Inflammatory macrophage (primary cell): ENCODE data around the gene FAM118A.
"Not testable (repeated sequence)": the region's sequence is repeated elsewhere in the genome, so short reads cannot be mapped to it uniquely, and the experiment has no call there.

ENCODE experiments used
- DNase-seq, 2 donors: peaks; one replicate each; pipeline ENCODE4 v3.0.0-alpha.2; 2020 to 2022

The FAM118A gene

DNA sequence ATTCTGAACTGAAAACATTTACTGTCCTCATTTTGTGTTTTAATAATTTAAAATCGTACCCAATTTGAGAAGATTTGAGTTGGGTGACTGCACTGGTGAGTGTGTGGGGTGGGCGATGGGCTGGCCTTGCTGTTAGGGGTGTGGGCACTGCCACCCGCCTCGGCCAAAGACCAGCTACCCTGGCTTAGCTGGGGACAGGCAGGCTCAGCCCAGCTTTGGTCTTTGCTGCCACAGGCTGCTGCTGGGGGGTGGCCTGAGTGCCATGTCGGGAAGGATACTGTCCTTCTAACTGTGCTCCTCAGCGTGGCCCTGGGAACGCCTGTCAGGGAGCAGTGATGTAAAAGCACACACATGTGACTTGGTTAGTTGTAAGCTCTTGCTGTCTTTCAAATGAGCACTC lies 22.3 kb downstream of the FAM118A start:
- no peak for DNase-seq

DNA sequence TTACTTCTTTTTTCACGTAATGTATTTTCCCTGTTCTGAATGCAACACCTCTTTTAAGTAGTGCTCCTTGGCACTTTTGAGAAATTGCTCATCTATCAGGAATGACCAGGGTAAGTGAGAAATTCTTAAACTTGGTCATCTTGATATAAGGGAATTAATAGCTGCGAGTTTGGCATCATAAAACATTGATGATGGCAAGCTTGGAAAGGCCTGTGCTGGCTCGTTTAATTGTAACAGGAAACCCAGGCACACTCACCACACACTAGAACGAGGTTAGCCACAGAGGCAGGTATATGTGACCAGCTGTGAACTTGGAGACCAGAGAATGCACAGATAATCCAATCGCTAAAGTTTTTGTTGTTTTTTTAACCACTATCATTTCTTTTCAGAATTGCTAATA lies 24.3 kb downstream of the FAM118A start:
- no peak for DNase-seq

DNA sequence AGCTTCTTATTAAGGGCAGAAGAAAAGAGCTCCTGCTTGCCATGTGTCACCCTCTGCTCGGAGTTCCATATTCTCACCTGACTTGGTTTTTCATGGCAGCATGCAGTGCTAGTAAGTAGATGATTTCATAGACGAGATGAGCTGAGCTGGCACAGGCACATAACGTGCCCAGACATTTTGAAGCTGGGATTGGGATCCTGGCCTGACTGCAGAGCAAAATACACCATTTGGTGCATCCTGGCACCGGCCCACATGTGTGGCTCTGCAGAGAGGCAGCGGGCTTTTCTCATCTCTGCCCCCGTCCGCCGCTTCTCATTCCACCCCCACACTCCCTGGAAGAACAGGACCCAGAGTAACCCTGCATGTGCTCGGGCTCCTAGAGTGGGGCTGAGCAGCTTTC lies 24.8 kb downstream of the FAM118A start:
- no peak for DNase-seq

DNA sequence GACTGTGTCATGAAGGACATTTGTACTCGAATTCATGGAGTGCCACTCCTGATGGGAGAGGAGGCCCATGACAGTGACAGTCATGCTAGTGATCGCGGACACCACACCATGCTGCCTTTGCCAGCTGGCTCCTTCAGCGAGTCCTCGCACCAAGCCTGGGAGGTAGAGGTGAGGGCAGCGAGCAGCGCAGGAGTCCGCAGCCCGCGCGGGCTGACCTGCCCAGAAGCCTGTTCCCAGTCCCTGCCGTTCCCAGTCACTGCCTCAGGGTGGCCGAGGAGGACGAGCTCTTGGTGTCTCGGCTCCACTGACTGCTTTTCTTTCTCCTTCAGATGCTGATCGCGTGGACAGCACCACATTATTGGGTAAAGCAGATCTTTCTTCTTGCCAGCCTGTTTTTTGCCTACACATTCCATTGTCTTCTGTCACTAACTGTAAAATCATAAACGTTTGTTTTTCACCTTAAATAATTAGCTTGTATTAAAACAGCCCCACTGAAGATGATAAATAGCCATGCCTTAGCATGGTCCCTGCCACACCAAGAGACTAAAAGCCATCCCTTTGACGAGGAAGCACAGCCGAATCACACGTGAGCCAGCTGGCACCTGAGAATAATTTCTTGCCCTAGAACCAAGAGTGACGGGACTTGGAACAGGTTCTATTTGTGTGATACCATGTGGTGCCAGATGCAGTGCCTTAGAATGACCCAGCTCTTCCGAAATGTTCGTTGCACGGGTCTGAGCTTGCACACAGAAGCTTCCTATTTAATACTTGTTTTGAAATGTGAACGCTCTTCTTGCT lies 25.5 kb downstream of the FAM118A start:
- DNase-seq, result no peak

DNA sequence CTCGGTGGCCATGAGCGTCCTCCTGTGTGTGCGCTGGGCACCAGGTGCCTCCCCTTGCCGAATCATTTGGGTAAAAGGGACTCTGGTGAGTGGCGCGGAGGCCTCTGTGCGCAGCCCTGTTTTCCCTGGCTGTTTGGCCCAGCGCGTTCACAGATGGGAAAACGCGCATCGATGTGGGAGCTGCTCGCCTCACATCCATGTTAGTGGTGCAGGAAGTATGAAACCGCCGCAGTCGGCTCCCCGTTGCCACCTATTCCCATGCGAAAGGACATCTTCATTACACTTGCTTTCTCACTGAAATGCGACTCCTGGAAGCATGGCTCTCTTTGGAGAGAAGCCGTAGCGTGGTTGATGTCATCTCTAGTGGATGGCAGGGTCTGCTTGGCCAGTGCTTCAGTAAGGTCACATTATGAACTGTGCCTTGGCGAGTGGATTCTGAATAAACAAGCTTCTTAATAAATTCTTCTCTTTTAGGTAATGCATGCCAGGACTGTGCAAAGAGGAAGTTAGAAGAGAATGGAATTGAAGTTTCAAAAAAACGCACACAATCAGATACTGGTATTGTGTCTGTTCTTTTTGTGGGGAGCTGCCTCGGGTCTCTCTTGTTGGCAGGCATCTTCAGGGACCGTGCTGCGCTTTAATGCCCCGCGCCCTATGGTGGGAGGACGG lies 26.3 kb downstream of the FAM118A start:
- no peak for DNase-seq

DNA sequence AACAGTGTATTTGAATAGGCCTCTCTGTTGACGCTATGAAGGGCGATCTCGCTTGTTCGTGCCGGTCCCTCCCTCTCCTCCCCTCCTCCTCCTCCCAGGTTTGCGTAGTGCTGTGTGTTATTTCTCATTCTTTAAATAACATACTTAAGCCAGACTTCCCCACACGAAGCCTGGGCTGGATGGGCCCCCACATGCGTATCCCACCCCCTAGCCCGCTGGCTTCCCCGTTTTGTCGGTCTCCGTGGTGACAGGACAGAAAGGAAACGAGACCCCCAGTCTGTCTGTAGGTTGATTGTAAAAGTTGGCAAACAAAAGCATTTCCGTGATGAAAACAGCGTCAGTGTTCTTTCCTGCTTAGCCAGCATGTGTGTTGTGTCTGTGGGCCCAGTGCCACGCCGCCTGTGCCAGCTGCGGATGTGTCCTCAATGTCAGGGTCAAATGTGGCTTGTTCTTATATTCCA lies 27.3 kb downstream of the FAM118A start:
- no peak for DNase-seq

- no peak for DNase-seq
Observed at GRCh38 chr22:45337536-45337935, 27.8 kb downstream of the FAM118A start.

DNA sequence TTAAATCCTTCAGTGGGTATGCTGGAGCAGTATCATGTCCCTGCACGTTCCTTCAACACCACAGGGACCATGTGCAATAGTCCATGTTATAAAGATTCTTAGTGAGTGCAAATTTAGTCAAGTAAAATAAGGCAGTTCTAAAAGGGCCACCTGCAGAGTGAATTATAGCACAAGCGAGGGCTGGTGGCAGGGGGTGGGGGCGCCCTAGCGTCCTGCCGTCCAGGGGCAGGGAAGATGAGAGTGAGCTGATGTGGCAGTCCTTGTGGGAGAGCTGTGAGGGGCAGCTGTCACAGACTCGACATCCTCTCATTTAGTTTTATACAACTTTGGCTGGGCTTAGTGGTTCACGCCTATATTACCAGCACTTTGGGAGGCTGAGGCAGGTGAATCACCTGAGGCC lies 29.1 kb downstream of the FAM118A start:
- DNase-seq, result no peak

DNA sequence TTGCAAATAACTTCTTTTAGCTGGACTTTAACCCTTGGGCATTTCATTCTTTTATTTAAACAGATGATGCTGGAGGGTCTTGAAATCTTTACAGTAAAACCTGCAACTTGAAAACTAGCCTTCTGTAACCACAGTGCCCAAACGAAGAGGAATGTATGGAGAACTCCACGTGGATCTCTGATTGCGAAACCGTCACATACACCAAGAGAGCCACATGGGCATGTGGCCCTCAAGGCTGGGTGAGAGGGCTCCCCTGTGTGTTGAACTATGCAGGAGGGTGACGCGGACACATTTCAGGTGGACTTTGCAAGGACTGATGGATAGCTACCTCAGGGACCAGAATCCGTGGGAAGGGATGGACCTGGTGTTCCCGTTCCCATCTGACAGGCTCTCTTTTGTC lies 30.6 kb downstream of the FAM118A start:
- no peak for DNase-seq

DNA sequence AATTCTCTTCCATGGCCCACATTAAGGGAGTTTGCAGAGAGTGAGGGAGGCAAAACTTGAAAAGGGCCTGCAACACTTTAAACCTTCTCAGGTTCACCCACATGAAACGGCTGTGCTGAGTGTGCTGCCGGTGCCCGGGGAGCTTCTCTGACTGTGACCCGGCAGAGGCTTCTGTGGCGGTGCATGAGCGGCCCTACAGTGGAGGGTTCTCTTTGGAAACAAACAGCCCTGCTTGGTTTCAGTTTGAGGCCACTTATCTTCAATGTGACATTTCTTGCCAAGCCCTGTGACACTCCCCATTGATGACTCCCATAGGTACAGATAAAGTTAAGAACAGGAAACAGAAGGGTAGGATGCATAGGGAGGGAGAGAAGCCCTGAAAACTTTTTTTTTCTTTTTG lies 31.8 kb downstream of the FAM118A start:
- DNase-seq, result no peak

GRCh38 chr22:45343143-45343542 lies 33.4 kb downstream of the FAM118A start:
- no peak for DNase-seq

GRCh38 chr22:45344334-45344733 lies 34.6 kb downstream of the FAM118A start:
- peak; percentile 14 to 44 for DNase-seq

GRCh38 chr22:45349916-45350315 lies 40.2 kb downstream of the FAM118A start:
- no peak for DNase-seq

DNA sequence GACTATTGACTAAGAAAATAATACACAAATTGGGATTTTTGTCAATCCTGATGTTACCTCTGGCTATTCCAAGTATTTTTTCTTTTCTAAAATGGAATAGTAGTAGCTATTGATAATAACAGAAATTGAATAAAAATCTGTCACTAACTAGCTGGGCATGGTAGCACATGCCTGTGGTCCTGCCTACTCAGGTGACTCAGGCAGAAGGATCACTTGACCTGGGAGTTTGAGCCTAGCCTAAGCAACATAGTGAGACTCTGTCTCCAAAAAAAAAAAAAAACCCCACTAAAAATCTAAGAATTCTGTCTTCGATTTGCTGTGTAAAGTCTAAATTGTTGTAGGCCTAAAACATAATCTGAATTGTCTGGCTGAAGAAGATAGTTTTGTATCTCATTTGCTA lies 42.2 kb downstream of the FAM118A start:
- DNase-seq, result no peak

- not testable (repeated sequence) for DNase-seq
Observed at GRCh38 chr22:45352757-45353156, 43.0 kb downstream of the FAM118A start.

DNA sequence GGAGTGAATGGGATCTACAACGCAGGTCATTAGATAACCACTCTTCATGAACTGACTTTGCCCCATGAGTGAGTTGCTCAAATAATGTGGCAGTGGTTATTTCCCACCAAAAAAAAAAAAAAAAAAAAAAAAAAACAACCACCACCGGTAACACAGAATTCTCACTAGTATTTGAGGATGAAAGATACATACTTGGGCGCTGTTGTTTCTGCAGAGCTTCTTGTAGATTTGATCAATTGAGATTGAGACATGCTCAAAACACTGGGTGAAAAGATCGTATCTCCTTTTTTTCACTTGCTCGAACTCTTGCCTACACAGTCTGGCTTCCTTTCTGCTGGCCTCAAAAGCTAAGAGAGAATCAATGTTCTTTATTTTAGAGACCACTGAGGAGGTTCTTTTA lies 44.1 kb downstream of the FAM118A start:
- no peak for DNase-seq

GRCh38 chr22:45357490-45357889 lies 47.8 kb downstream of the FAM118A start:
- DNase-seq, result no peak

DNA sequence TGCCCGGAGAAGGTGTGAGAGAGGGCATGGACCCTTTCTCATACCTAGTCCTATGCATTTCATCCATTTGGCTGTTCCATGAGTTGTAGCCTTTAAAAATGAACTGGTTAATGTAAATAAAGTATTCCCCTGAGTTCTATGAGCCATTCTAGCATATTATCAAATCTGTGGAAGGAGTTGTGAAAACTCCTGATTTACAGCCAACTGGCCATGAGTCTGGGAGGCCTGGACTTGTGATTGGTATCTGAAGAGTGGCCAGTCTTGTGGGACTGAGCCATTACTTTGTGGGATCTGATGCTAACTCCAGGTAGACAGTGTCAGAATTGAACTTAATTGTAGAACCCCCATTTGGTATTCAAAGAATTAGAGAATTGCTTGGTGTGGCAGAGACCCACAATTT lies 48.4 kb downstream of the FAM118A start:
- DNase-seq, result no peak

DNA sequence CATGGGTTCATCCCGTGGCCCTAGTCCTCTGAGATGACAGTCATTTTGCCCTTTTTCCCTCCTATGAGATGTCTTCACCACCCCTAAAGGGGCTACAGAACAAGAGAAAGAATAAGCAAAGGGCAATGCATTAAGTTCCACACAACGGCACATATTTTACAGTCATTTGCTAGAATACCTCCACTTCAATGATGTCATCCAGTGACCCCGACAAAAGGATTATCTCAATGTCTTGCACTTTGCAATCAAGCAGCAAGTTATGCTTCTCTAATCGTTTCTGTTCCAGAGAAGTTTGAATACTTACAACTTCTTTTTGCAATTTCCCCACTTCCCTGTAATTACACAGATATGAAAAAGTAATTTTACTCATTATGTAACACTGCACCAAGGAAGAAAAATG lies 49.9 kb downstream of the FAM118A start:
- no peak for DNase-seq

GRCh38 chr22:45366713-45367112 lies 57.0 kb downstream of the FAM118A start:
- no peak for DNase-seq

- not testable (repeated sequence) for DNase-seq
Observed at GRCh38 chr22:45373592-45373991, 63.9 kb downstream of the FAM118A start.

- no peak for DNase-seq
Observed at GRCh38 chr22:45376009-45376408, 66.3 kb downstream of the FAM118A start.

DNA sequence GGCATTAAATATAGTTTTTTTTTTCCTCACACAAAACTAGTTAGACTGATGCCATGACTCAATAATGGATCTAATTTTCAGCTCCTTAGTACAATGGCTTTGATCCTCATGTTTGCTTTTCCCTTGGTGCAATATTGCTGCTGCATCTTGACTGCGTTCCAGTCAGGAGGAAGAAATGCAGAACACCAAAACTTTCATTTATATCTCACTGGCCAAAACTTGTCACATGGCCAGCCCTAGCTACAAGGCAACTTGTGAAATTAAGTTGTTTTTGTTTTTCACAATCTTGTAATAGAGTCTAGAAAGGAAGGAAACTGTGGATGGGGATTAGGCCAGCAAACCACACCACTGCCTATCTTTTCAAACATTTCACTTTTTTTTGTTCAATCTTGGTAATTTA lies 67.0 kb downstream of the FAM118A start:
- DNase-seq, result peak; percentile 77 to 91

DNA sequence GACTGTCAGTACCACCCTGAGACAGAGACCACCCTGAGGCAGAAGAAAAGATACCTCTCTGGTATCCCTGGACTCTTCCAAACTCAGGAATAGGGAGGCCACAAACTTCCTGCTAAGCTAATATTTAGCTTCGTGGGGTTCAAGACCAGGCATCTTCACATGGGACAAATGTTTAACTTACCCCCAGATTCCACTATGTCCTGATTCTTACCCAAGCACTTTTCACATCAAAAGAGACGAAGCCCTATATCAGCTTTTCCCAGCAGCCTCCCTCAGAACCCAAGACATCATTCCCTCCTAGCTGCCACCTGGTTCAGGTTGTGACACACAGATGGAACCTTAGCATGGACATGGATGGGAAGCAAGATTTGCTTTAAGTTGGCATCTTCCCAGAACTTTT lies 71.6 kb downstream of the FAM118A start:
- DNase-seq, result no peak
